Measurements from ENCODE around the gene AKAP6.
"Not testable (repeated sequence)": the region's sequence is repeated elsewhere in the genome, so short reads cannot be mapped to it uniquely, and the experiment has no call there.

Gene AKAP6

GRCh38 chr14:32763673-32764072, 434.6 kb downstream of the AKAP6 start:
- Histone ChIP-seq H3K36me3 (ENCODE audit: insufficient read depth, low read depth, low read length) (no peaks in the 10 kb centered on the region), H3K4me1 (ENCODE audit: insufficient read depth, low read length) (no peaks in the 10 kb centered on the region), H3K9ac (ENCODE audit: low read depth, low read length) (no peak overlapping the region), H3K4me3 (ENCODE audit: low read length) (no peak overlapping the region), H3K27ac (ENCODE audit: low read length) (no peak overlapping the region), H3K9me3 (ENCODE audit: insufficient read depth, low read depth, low read length) (no peaks in the 10 kb centered on the region), H3K27me3 (ENCODE audit: insufficient read depth, low read length) (no peaks in the 10 kb centered on the region)

GRCh38 chr14:32764131-32764530, 435.0 kb downstream of the AKAP6 start:
- Histone ChIP-seq H3K36me3 (ENCODE audit: insufficient read depth, low read depth, low read length) (no peaks in the 10 kb centered on the region), H3K4me3 (ENCODE audit: low read length) (no peak overlapping the region), H3K9me3 (ENCODE audit: insufficient read depth, low read depth, low read length) (no peaks in the 10 kb centered on the region), H3K27ac (ENCODE audit: low read length) (no peak overlapping the region), H3K9ac (ENCODE audit: low read depth, low read length) (no peak overlapping the region), H3K4me1 (ENCODE audit: insufficient read depth, low read length) (no peaks in the 10 kb centered on the region), H3K27me3 (ENCODE audit: insufficient read depth, low read length) (no peaks in the 10 kb centered on the region)

GRCh38 chr14:32770422-32770821, 441.3 kb downstream of the AKAP6 start:
- H3K4me3 ChIP-seq (ENCODE audit: low read length): no peak overlapping the region
- no peaks in the 10 kb centered on the region for H3K9me3 ChIP-seq (ENCODE audit: insufficient read depth, low read depth, low read length)
- no peak overlapping the region for H3K27ac ChIP-seq (ENCODE audit: low read length)
- H3K27me3 ChIP-seq (ENCODE audit: insufficient read depth, low read length): no peaks in the 10 kb centered on the region
- peaks cover 2% of the 10 kb centered on the region; the same call in 1 of the 2 replicates for H3K4me1 ChIP-seq (ENCODE audit: insufficient read depth, low read length)
- no peaks in the 10 kb centered on the region for H3K36me3 ChIP-seq (ENCODE audit: insufficient read depth, low read depth, low read length)
- no peak overlapping the region for H3K9ac ChIP-seq (ENCODE audit: low read depth, low read length)

GRCh38 chr14:32774214-32774613, 445.1 kb downstream of the AKAP6 start:
- Histone ChIP-seq H3K27me3 (ENCODE audit: insufficient read depth, low read length) (no peaks in the 10 kb centered on the region), H3K9me3 (ENCODE audit: insufficient read depth, low read depth, low read length) (no peaks in the 10 kb centered on the region), H3K36me3 (ENCODE audit: insufficient read depth, low read depth, low read length) (no peaks in the 10 kb centered on the region), H3K9ac (ENCODE audit: low read depth, low read length) (no peak overlapping the region), H3K4me1 (ENCODE audit: insufficient read depth, low read length) (peaks cover 2% of the 10 kb centered on the region; the same call in 1 of the 2 replicates), H3K4me3 (ENCODE audit: low read length) (no peak overlapping the region), H3K27ac (ENCODE audit: low read length) (no peak overlapping the region)

- Histone ChIP-seq H3K27me3 (ENCODE audit: insufficient read depth, low read length) (no peaks in the 10 kb centered on the region), H3K4me1 (ENCODE audit: insufficient read depth, low read length) (no peaks in the 10 kb centered on the region), H3K27ac (ENCODE audit: low read length) (no peak overlapping the region), H3K9me3 (ENCODE audit: insufficient read depth, low read depth, low read length) (no peaks in the 10 kb centered on the region), H3K4me3 (ENCODE audit: low read length) (no peak overlapping the region), H3K36me3 (ENCODE audit: insufficient read depth, low read depth, low read length) (no peaks in the 10 kb centered on the region), H3K9ac (ENCODE audit: low read depth, low read length) (no peak overlapping the region)
Observed at GRCh38 chr14:32779840-32780239, 450.7 kb downstream of the AKAP6 start.

GRCh38 chr14:32784405-32784804, 455.3 kb downstream of the AKAP6 start:
- Histone ChIP-seq H3K9me3 (ENCODE audit: insufficient read depth, low read depth, low read length) (no peaks in the 10 kb centered on the region), H3K36me3 (ENCODE audit: insufficient read depth, low read depth, low read length) (no peaks in the 10 kb centered on the region), H3K27me3 (ENCODE audit: insufficient read depth, low read length) (no peaks in the 10 kb centered on the region), H3K9ac (ENCODE audit: low read depth, low read length) (no peak overlapping the region), H3K4me3 (ENCODE audit: low read length) (no peak overlapping the region), H3K4me1 (ENCODE audit: insufficient read depth, low read length) (no peaks in the 10 kb centered on the region), H3K27ac (ENCODE audit: low read length) (no peak overlapping the region)

- Histone ChIP-seq H3K27ac (ENCODE audit: low read length) (no peak overlapping the region), H3K4me1 (ENCODE audit: insufficient read depth, low read length) (no peaks in the 10 kb centered on the region), H3K4me3 (ENCODE audit: low read length) (no peak overlapping the region), H3K36me3 (ENCODE audit: insufficient read depth, low read depth, low read length) (no peaks in the 10 kb centered on the region), H3K9ac (ENCODE audit: low read depth, low read length) (no peak overlapping the region), H3K27me3 (ENCODE audit: insufficient read depth, low read length) (no peaks in the 10 kb centered on the region), H3K9me3 (ENCODE audit: insufficient read depth, low read depth, low read length) (no peaks in the 10 kb centered on the region)
Observed at GRCh38 chr14:32785585-32785984, 456.5 kb downstream of the AKAP6 start.

- H3K9me3 ChIP-seq (ENCODE audit: insufficient read depth, low read depth, low read length): no peaks in the 10 kb centered on the region
- H3K4me1 ChIP-seq (ENCODE audit: insufficient read depth, low read length): no peaks in the 10 kb centered on the region
- H3K27ac ChIP-seq (ENCODE audit: low read length): no peak overlapping the region
- H3K4me3 ChIP-seq (ENCODE audit: low read length): no peak overlapping the region
- H3K27me3 ChIP-seq (ENCODE audit: insufficient read depth, low read length): no peaks in the 10 kb centered on the region
- H3K9ac ChIP-seq (ENCODE audit: low read depth, low read length): no peak overlapping the region
- H3K36me3 ChIP-seq (ENCODE audit: insufficient read depth, low read depth, low read length): no peaks in the 10 kb centered on the region
Observed at GRCh38 chr14:32786886-32787285, 457.8 kb downstream of the AKAP6 start.

GRCh38 chr14:32793033-32793432, 463.9 kb downstream of the AKAP6 start:
- H3K4me1 ChIP-seq (ENCODE audit: insufficient read depth, low read length); H3K4me3 ChIP-seq (ENCODE audit: low read length); H3K9ac ChIP-seq (ENCODE audit: low read depth, low read length); H3K9me3 ChIP-seq (ENCODE audit: insufficient read depth, low read depth, low read length); H3K36me3 ChIP-seq (ENCODE audit: insufficient read depth, low read depth, low read length); H3K27ac ChIP-seq (ENCODE audit: low read length); H3K27me3 ChIP-seq (ENCODE audit: insufficient read depth, low read length): not testable (repeated sequence)

- H3K36me3 ChIP-seq (ENCODE audit: insufficient read depth, low read depth, low read length): no peaks in the 10 kb centered on the region
- no peak overlapping the region for H3K27ac ChIP-seq (ENCODE audit: low read length)
- H3K27me3 ChIP-seq (ENCODE audit: insufficient read depth, low read length): no peaks in the 10 kb centered on the region
- no peak overlapping the region for H3K4me3 ChIP-seq (ENCODE audit: low read length)
- no peak overlapping the region for H3K9ac ChIP-seq (ENCODE audit: low read depth, low read length)
- peaks cover 41% of the 10 kb centered on the region for H3K9me3 ChIP-seq (ENCODE audit: insufficient read depth, low read depth, low read length)
- no peaks in the 10 kb centered on the region for H3K4me1 ChIP-seq (ENCODE audit: insufficient read depth, low read length)
Observed at GRCh38 chr14:32800320-32800719, 471.2 kb downstream of the AKAP6 start.

- no peak overlapping the region for H3K9ac ChIP-seq (ENCODE audit: low read depth, low read length)
- H3K27me3 ChIP-seq (ENCODE audit: insufficient read depth, low read length): no peaks in the 10 kb centered on the region
- H3K4me3 ChIP-seq (ENCODE audit: low read length): no peak overlapping the region
- H3K4me1 ChIP-seq (ENCODE audit: insufficient read depth, low read length): no peaks in the 10 kb centered on the region
- H3K27ac ChIP-seq (ENCODE audit: low read length): no peak overlapping the region
- peaks cover 41% of the 10 kb centered on the region for H3K9me3 ChIP-seq (ENCODE audit: insufficient read depth, low read depth, low read length)
- H3K36me3 ChIP-seq (ENCODE audit: insufficient read depth, low read depth, low read length): no peaks in the 10 kb centered on the region
Observed at GRCh38 chr14:32802295-32802694, 473.2 kb downstream of the AKAP6 start.

- Histone ChIP-seq H3K27me3 (ENCODE audit: insufficient read depth, low read length) (no peaks in the 10 kb centered on the region), H3K36me3 (ENCODE audit: insufficient read depth, low read depth, low read length) (no peaks in the 10 kb centered on the region), H3K4me3 (ENCODE audit: low read length) (no peak overlapping the region), H3K4me1 (ENCODE audit: insufficient read depth, low read length) (peaks cover 9% of the 10 kb centered on the region; the same call in 1 of the 2 replicates), H3K9me3 (ENCODE audit: insufficient read depth, low read depth, low read length) (peaks cover 28% of the 10 kb centered on the region), H3K9ac (ENCODE audit: low read depth, low read length) (no peak overlapping the region), H3K27ac (ENCODE audit: low read length) (no peak overlapping the region)
Observed at GRCh38 chr14:32805979-32806378, 476.9 kb downstream of the AKAP6 start.

GRCh38 chr14:32808644-32809043, 479.5 kb downstream of the AKAP6 start:
- Histone ChIP-seq H3K9me3 (ENCODE audit: insufficient read depth, low read depth, low read length) (peaks cover 13% of the 10 kb centered on the region), H3K4me1 (ENCODE audit: insufficient read depth, low read length) (peaks cover 19% of the 10 kb centered on the region; the same call in 1 of the 2 replicates), H3K27me3 (ENCODE audit: insufficient read depth, low read length) (no peaks in the 10 kb centered on the region), H3K4me3 (ENCODE audit: low read length) (no peak overlapping the region), H3K36me3 (ENCODE audit: insufficient read depth, low read depth, low read length) (no peaks in the 10 kb centered on the region), H3K9ac (ENCODE audit: low read depth, low read length) (no peak overlapping the region), H3K27ac (ENCODE audit: low read length) (no peak overlapping the region)

Measured in iPS-20b (cell line).